ENCODE data around the gene TAS2R14.
A peak's percentile ranks its signal among the peaks of the same experiment; 100 is the strongest.

TAS2R14 gene

DNA sequence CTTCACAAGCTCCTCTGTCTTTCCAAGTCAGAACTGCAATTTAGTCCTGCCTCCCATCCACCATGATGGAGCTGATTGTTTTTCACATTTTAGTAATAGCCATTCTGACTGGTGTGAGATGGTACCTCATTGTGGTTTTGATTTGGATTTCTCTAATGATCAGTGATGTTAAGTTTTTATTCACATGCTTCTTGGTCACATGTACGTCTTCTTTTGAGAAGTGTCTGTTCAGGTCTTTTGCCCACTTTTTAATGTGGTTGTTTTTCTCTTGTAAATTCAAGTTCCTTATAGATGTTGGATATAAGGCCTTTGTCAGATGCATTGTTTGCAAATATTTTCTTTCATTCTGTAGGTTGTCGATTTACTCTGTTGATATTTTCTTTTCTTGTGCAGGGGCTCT, 4.1 kb upstream of the TAS2R14 start:
- no peak overlapping the region for H3K4me3 ChIP-seq (ENCODE audit: low read depth, low read length)
- DNase-seq (ENCODE audit: low read depth): no peak
- in situ Hi-C loops (cut with HindIII; ENCODE audit: low sequenced_read_pairs): no loop called here
- TF ChIP-seq, protein P1, sequence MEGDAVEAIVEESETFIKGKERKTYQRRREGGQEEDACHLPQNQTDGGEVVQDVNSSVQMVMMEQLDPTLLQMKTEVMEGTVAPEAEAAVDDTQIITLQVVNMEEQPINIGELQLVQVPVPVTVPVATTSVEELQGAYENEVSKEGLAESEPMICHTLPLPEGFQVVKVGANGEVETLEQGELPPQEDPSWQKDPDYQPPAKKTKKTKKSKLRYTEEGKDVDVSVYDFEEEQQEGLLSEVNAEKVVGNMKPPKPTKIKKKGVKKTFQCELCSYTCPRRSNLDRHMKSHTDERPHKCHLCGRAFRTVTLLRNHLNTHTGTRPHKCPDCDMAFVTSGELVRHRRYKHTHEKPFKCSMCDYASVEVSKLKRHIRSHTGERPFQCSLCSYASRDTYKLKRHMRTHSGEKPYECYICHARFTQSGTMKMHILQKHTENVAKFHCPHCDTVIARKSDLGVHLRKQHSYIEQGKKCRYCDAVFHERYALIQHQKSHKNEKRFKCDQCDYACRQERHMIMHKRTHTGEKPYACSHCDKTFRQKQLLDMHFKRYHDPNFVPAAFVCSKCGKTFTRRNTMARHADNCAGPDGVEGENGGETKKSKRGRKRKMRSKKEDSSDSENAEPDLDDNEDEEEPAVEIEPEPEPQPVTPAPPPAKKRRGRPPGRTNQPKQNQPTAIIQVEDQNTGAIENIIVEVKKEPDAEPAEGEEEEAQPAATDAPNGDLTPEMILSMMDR (IDR thresholded peaks at IDR 0.05; ENCODE audit: low read depth, low read length, missing control alignments): no peak

DNA sequence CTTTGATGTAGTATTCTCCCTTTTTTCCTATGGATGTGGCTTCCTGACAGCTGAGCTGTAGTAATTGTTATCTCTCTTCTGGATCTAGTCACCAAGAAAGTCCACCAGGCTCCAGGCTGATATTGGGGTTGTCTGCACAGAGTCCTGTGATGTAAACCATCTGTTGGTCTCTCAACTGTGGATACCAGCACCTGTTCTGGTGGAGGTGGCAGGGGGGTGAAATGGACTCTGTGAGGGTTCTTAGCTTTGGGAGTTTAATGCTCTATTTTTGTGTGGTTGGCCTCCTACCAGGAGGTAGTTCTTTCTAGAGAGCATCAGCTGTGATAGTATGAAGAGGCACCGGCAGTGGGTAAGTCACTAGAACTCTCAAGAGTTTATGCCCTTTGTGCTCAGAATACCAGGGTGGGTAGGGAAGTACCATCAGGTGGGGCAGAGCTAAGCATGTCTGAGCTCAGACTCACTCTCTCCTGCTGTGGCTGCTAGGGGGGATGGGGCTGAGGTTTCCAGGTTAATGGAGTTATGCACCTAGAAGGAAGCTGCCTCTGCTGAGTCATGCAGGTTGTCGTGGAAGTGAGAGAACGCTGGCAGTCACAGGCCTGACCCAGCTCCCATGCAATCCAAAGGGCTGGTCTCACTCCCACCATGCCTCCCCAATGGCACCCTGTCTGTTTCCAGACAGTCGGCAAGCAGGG, 3.0 kb upstream of the TAS2R14 start:
- TF ChIP-seq, protein P1 (IDR thresholded peaks at IDR 0.05; ENCODE audit: low read depth, low read length, missing control alignments): no peak
- in situ Hi-C loops (cut with HindIII; ENCODE audit: low sequenced_read_pairs): no loop called here
- DNase-seq (ENCODE audit: low read depth): no peak
- no peak overlapping the region for H3K4me3 ChIP-seq (ENCODE audit: low read depth, low read length)

DNA sequence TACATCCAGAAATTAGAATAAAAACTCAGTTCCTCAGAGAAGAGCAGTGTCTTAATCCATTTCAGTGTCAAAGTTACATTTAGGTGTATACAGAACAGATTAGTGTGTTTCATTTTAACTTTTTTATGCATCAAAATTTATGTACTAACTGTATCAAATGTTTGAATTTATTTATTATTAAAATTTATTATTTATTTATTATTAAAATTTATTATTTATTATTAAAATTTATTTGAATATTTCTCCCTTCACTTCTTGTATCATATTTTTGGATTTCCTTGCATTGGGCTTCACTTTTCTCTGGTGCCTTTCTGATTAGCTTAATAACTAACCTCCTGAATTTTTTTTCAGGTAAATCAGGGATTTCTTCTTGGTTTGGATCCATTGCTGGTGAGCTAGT, 2.3 kb upstream of the TAS2R14 start:
- TF ChIP-seq, protein P1 (IDR thresholded peaks at IDR 0.05; ENCODE audit: low read depth, low read length, missing control alignments): no peak
- no peak for DNase-seq (ENCODE audit: low read depth)
- in situ Hi-C loops (cut with HindIII; ENCODE audit: low sequenced_read_pairs): no loop called here

DNA sequence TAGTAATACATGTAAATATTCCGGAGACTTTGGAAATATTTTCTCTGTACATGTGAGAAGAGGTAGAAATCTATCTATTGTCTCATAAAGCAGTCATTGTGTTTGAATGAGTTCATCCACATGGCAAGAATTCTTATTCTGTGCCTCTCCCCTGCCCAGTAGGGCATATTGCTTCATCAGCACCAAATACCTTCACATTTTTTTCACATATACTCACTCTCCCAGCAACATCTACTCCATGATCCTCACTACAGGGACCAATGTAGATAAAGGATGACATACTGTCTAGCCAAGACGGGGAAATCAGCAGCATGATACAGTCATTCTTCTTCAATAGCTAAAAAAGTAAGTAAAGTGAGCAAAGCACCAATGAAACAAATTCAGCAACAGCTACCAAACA, 1.3 kb upstream of the TAS2R14 start:
- peak; percentile 11 for DNase-seq (ENCODE audit: low read depth)
- TF ChIP-seq, protein P1 (IDR thresholded peaks at IDR 0.05; ENCODE audit: low read depth, low read length, missing control alignments): no peak
- no peak overlapping the region for H3K4me3 ChIP-seq (ENCODE audit: low read depth, low read length)
- in situ Hi-C loops (cut with HindIII; ENCODE audit: low sequenced_read_pairs): no loop called here

More for the DNA sequence above, 2.3 kb upstream of the TAS2R14 start:
- no peak overlapping the region for H3K4me3 ChIP-seq (ENCODE audit: low read depth, low read length)

DNA sequence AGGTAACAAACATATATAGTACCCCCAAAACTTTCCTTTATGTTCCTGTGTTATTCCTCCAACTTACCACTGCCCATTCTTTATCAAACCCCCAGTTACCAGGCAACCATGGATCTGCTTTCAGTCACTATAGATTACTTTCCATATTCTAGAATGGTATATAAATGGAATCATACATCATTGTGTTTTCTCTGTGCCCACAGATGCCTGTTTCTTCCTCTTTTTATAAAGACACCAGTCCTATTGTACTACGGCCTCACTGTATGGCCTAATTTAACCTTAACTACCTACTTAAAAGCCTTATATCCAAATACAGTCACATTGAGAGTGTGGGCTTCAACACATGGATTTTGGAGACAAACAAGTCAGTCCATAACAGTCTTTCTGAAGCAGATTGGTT, 2.6 kb downstream of the TAS2R14 start:
- no peak for DNase-seq (ENCODE audit: low read depth)
- in situ Hi-C loops (cut with HindIII; ENCODE audit: low sequenced_read_pairs): no loop called here
- TF ChIP-seq, protein P1 (IDR thresholded peaks at IDR 0.05; ENCODE audit: low read depth, low read length, missing control alignments): no peak
- H3K4me3 ChIP-seq (ENCODE audit: low read depth, low read length): no peak overlapping the region

DNA sequence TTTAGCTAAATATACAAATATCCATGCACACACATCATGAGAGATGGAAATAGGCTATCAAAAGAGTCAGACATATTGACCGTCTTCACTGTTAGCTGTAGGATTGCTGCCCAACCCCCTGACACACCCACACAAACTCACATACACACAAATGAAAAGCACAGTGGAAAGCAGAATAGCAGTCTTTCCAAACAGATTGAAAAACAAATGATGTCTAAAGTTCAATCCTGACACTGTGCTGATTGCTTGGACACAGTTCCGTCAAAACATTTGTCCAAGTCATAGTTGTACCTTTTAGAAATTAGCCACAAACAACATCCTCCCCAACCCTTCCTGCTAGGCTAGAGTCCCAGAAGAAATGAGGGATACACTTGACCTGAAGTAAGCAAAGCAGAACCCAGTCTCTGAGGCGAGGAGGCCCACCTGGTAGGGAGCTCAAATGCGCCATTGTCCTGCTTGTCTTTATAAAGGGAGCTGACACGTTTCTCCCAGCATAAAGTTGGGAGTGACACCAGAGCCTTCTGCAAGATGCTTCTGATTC, 10.2 kb downstream of the TAS2R14 start, which contains the start of gene PRH2:
Gene PRH2, plus strand, starts transcription at position 491 of the 541 bp plus-strand sequence. Its CDS starts 38 bp downstream, at position 529.
- DNase-seq (ENCODE audit: low read depth): no peak
- TF ChIP-seq, protein P1 (IDR thresholded peaks at IDR 0.05; ENCODE audit: low read depth, low read length, missing control alignments): no peak
- H3K4me3 ChIP-seq (ENCODE audit: low read depth, low read length): no peak within 1 kb of the TSS
- in situ Hi-C loops (cut with HindIII; ENCODE audit: low sequenced_read_pairs): no loop called here
